H1 (cell line): ENCODE results near the gene DMBT1. TPM values are rescaled to one million over a fixed set of nuclear protein-coding genes. Genes with fewer than 3 reads are reported as not detected.

Experiments used
- CTCF ChIA-PET: fragments of 300-600 bp; sonication (Branson Sonifier 250); formaldehyde crosslinking; loops from one replicate; lab custom pipeline; 2021; ENCODE audit not compliant: partially characterized antibody; lab: Charles Lee
- POLR2A ChIA-PET: fragments of 300-600 bp; sonication (Branson Sonifier 250); formaldehyde crosslinking; loops from one replicate; lab custom pipeline; 2021; ENCODE audit warnings: inconsistent platforms; ENCODE audit not compliant: partially characterized antibody; lab: Charles Lee
- DNase-seq, 2 experiments: peaks; one replicate each; pipeline versions ENCODE4 v3.0.0 to v3.0.0-alpha.2; 2010 to 2022; ENCODE audit warnings: low spot score in 2 of 2, low read depth in 1 of 2, mixed read lengths in 1 of 2
- FAIRE-seq: peaks from 2 replicates; lab custom pipeline; 2011; peaks lifted over from hg19 to GRCh38; lab: Jason Lieb, UNC
- H2AFZ ChIP-seq: 2 replicates; pipeline ENCODE4 v1.8.1; 2012; ENCODE audit warnings: low read length, inconsistent platforms
- H2AK5ac ChIP-seq: 2 replicates; pipeline ENCODE4 v1.6.1; 2013; ENCODE audit warnings: low read depth, low read length
- H2BK120ac ChIP-seq: replicated peaks from 2 replicates; pipeline ENCODE3; 2013; ENCODE audit warnings: low read depth, low read length, inconsistent platforms
- H2BK12ac ChIP-seq: 2 replicates; pipeline ENCODE4 v1.6.1; 2013; ENCODE audit warnings: low read depth, low read length
- H2BK15ac ChIP-seq: 2 replicates; pipeline ENCODE4 v1.6.1; 2013; ENCODE audit warnings: low read length
- H2BK20ac ChIP-seq: 2 replicates; pipeline ENCODE4 v1.6.1; 2013; ENCODE audit warnings: low read length
- H2BK5ac ChIP-seq: 2 replicates; pipeline ENCODE4 v1.6.1; 2013; ENCODE audit warnings: low read depth, low read length
- H3K14ac ChIP-seq: 2 replicates; pipeline ENCODE4 v1.6.1; 2013; ENCODE audit warnings: inconsistent platforms; ENCODE audit not compliant: insufficient read length
- H3K18ac ChIP-seq: 2 replicates; pipeline ENCODE4 v1.6.1; 2013; ENCODE audit warnings: low read length; ENCODE audit errors: extremely low read depth
- H3K23ac ChIP-seq: 2 replicates; pipeline ENCODE4 v1.6.1; 2013; ENCODE audit warnings: inconsistent platforms; ENCODE audit not compliant: insufficient read length
- H3K23me2 ChIP-seq: 2 replicates; pipeline ENCODE4 v1.6.1; 2013; ENCODE audit warnings: low read depth, low read length
- H3K27ac ChIP-seq: 2 replicates; pipeline ENCODE4 v1.6.1; 2011; ENCODE audit warnings: low read depth, low read length, inconsistent platforms
- H3K27me3 ChIP-seq, 4 experiments: replicated peaks in 1 of 4; 1 replicate in 1 of 4; 2 replicates in 3 of 4; pipeline versions ENCODE4 v1.6.1 to v1.8.1; 2011 to 2013; ENCODE audit warnings: low read length in 3 of 4, mild to moderate bottlenecking in 3 of 4, inconsistent platforms in 2 of 4, mixed read lengths in 2 of 4, moderate library complexity in 1 of 4; ENCODE audit not compliant: control insufficient read depth in 3 of 4, insufficient read depth in 3 of 4; ENCODE audit errors: extremely low read depth in 1 of 4
- H3K36me3 ChIP-seq, 4 experiments: 2 replicates each; pipeline versions ENCODE4 v1.6.1 to v1.8.1; 2011 to 2013; ENCODE audit warnings: mild to moderate bottlenecking in 4 of 4, low read length in 3 of 4, moderate library complexity in 2 of 4, control low read depth in 1 of 4, inconsistent platforms in 1 of 4; ENCODE audit not compliant: insufficient read depth in 4 of 4, control insufficient read depth in 2 of 4
- H3K4ac ChIP-seq: replicated peaks from 2 replicates; pipeline ENCODE3; 2013; ENCODE audit warnings: low read length, low read depth, mixed read lengths, inconsistent platforms; ENCODE audit not compliant: insufficient read length
- H3K4me1 ChIP-seq, 4 experiments: replicated peaks in 1 of 4; 1 replicate in 1 of 4; 2 replicates in 3 of 4; pipeline versions ENCODE4 v1.6.1 to v1.8.1; 2011 to 2013; ENCODE audit warnings: low read length in 3 of 4, inconsistent platforms in 2 of 4, mixed read lengths in 1 of 4; ENCODE audit not compliant: insufficient read depth in 4 of 4, control insufficient read depth in 3 of 4
- H3K4me2 ChIP-seq, 2 experiments: 2 replicates each; pipeline versions ENCODE4 v1.6.1 to v1.8.1; 2011 to 2013; ENCODE audit warnings: low read depth in 2 of 2, low read length in 2 of 2, control low read depth in 1 of 2, inconsistent platforms in 1 of 2, mild to moderate bottlenecking in 1 of 2; ENCODE audit not compliant: insufficient read depth in 1 of 2
- H3K4me3 ChIP-seq, 4 experiments: fragments of 200-600, 300-600 bp in 1 of 4; sonication (generic), shearing (Covaris generic), sonication (Bioruptor Twin) in 1 of 4; 2 replicates each; pipeline versions ENCODE4 v1.5.1 to v1.8.1; 2011 to 2016; ENCODE audit warnings: low read length in 4 of 4, low read depth in 3 of 4, control low read depth in 2 of 4, inconsistent platforms in 2 of 4, mild to moderate bottlenecking in 2 of 4, mixed read lengths in 1 of 4, moderate library complexity in 1 of 4; ENCODE audit not compliant: insufficient read depth in 2 of 4; ENCODE audit errors: extremely low read depth in 1 of 4
- H3K56ac ChIP-seq: replicated peaks from 2 replicates; pipeline ENCODE3; 2013; ENCODE audit warnings: low read depth, mild to moderate bottlenecking, mixed read lengths, low read length, inconsistent platforms; ENCODE audit not compliant: insufficient read length
- H3K79me1 ChIP-seq: 2 replicates; pipeline ENCODE4 v1.6.1; 2013; ENCODE audit warnings: low read depth, low read length, control low read depth
- H3K79me2 ChIP-seq, 2 experiments: 2 replicates each; pipeline versions ENCODE4 v1.6.1 to v1.8.1; 2012 to 2013; ENCODE audit warnings: low read length in 2 of 2, mild to moderate bottlenecking in 2 of 2, inconsistent platforms in 1 of 2; ENCODE audit not compliant: insufficient read depth in 2 of 2, control insufficient read depth in 1 of 2
- H3K9ac ChIP-seq, 4 experiments: replicated peaks in 1 of 4; 1 replicate in 1 of 4; 2 replicates in 3 of 4; pipeline versions ENCODE4 v1.6.1 to v1.8.1; 2011 to 2013; ENCODE audit warnings: low read depth in 3 of 4, low read length in 3 of 4, control low read depth in 2 of 4, mild to moderate bottlenecking in 2 of 4, moderate library complexity in 2 of 4, inconsistent platforms in 1 of 4; ENCODE audit errors: extremely low read depth in 1 of 4
- H3K9me3 ChIP-seq, 2 experiments: 2 replicates each; pipeline versions ENCODE4 v1.6.1 to v1.8.1; 2012 to 2013; ENCODE audit warnings: mild to moderate bottlenecking in 2 of 2, moderate library complexity in 2 of 2, control low read depth in 1 of 2, inconsistent platforms in 1 of 2, low read depth in 1 of 2, low read length in 1 of 2, mixed read lengths in 1 of 2; ENCODE audit not compliant: insufficient read depth in 2 of 2
- H4K20me1 ChIP-seq, 2 experiments: replicated peaks in 1 of 2; 2 replicates each; pipeline versions ENCODE3 to v1.8.1; 2011 to 2013; ENCODE audit warnings: inconsistent platforms in 2 of 2, low read length in 2 of 2, mild to moderate bottlenecking in 1 of 2; ENCODE audit not compliant: insufficient read depth in 2 of 2, control insufficient read depth in 1 of 2
- H4K5ac ChIP-seq: 2 replicates; pipeline ENCODE4 v1.6.1; 2013; ENCODE audit warnings: low read length, low read depth, mixed read lengths, inconsistent platforms; ENCODE audit not compliant: insufficient read length
- H4K8ac ChIP-seq: 2 replicates; pipeline ENCODE4 v1.8.0; 2013; ENCODE audit warnings: mild to moderate bottlenecking, moderate library complexity, low read length, inconsistent platforms; ENCODE audit not compliant: insufficient read depth; ENCODE audit errors: extremely low read depth
- H4K91ac ChIP-seq: replicated peaks from 2 replicates; pipeline ENCODE3; 2013; ENCODE audit warnings: low read length, mixed read lengths, inconsistent platforms; ENCODE audit not compliant: insufficient read length
- HDAC6 ChIP-seq: IDR thresholded peaks from one replicate; pipeline ENCODE4 v1.7.1; 2012; ENCODE audit warnings: low read depth, mild to moderate bottlenecking, inconsistent platforms, low read length, moderate library complexity
- POLR2AphosphoS5 ChIP-seq: IDR thresholded peaks from 2 replicates; pipeline ENCODE4 v1.6.1; 2011; ENCODE audit warnings: low read depth, low read length
- RAD21 ChIP-seq, 2 experiments: IDR thresholded peaks in 1 of 2; conservative IDR thresholded peaks in 1 of 2; 2 replicates each; pipeline ENCODE4 v1.6.1; 2011; ENCODE audit warnings: low read depth in 2 of 2, low read length in 2 of 2, improper control_type of control experiment in 1 of 2, inconsistent platforms in 1 of 2, mild to moderate bottlenecking in 1 of 2, moderate library complexity in 1 of 2
- SIRT6 ChIP-seq: IDR thresholded peaks from one replicate; pipeline ENCODE4 v1.7.1; 2012; ENCODE audit warnings: low read length, inconsistent platforms
- TEAD4 ChIP-seq: IDR thresholded peaks from 2 replicates; pipeline ENCODE4 v1.6.1; 2012; ENCODE audit warnings: low read depth, low read length, inconsistent platforms, mixed read lengths
- WGBS, 2 experiments: shearing (Covaris generic) in 1 of 2; methylation state at CpG; one replicate each; pipeline versions ENCODE4 v1.1.6 to v1.1.7; 2013 to 2015; ENCODE audit warnings: low lambda C conversion rate in 2 of 2, mixed read lengths in 2 of 2, inconsistent platforms in 1 of 2, low coverage in 1 of 2, missing lambda C conversion rate in 1 of 2; ENCODE audit not compliant: insufficient replicate concordance in 2 of 2, insufficient coverage in 1 of 2, insufficient read length in 1 of 2; ENCODE audit errors: extremely low coverage in 1 of 2, missing lambda C conversion rate in 1 of 2; 5-methylcytosine and 5-hydroxymethylcytosine counted together
- polyA plus RNA-seq, 7 experiments: library from polyadenylated mRNA; depleted of rRNA in 3 of 7; stranded (reverse) in 5 of 7; unstranded in 2 of 7; fragments of >200 nt in 5 of 7; fragments of 200-250 nt in 2 of 7; gene quantifications; 1 replicate in 5 of 7; 2 replicates in 1 of 7; 4 replicates in 1 of 7; pipeline versions ENCODE4 v1.2.1 to v1.2.3, GENCODE V29; 2011 to 2013; ENCODE audit warnings: missing spikeins in 2 of 7, mixed read lengths in 2 of 7
- total RNA-seq: library from RNA; stranded (reverse); fragmentation: NEBNext Ultra II Directional; extraction: Animal tissue kit (Norgen Biotek cat#: 25700); gene quantifications from 2 replicates; pipeline ENCODE4 v1.2.1, GENCODE V29; 2021
- TF ChIP-seq, protein P1 (sequence below): IDR thresholded peaks from 2 replicates; pipeline ENCODE4 v1.6.1; 2011; ENCODE audit warnings: low read depth, mild to moderate bottlenecking, low read length; ENCODE audit not compliant: insufficient read depth
- TF ChIP-seq, protein P2 (sequence below), 3 experiments: IDR thresholded peaks; 1 replicate in 2 of 3; 2 replicates in 1 of 3; pipeline versions ENCODE4 v1.5.1 to v1.6.1; 2011; ENCODE audit warnings: low read length in 3 of 3, mild to moderate bottlenecking in 3 of 3, inconsistent platforms in 2 of 3, low read depth in 1 of 3, moderate library complexity in 1 of 3; ENCODE audit not compliant: insufficient read depth in 1 of 3; ENCODE audit errors: control extremely low read depth in 1 of 3

Gene DMBT1
- total and polyA plus RNA-seq, 2 of the 8 experiments (the other 6 are each of a cell fraction or from before 2014, with no cell fraction given) = 0.03 TPM; not detected in 1

- Histone ChIP-seq H2BK5ac (no peak overlapping the region), H3K36me3 (no peaks in the 10 kb centered on the region), H4K5ac (no peak overlapping the region), H2BK15ac (no peak overlapping the region), H3K18ac (no peak overlapping the region), H3K9ac (no peak overlapping the region), H3K4me2 (no peak overlapping the region), H4K91ac (no peak overlapping the region), H2BK12ac (no peak overlapping the region), H3K79me2 (no peaks in the 10 kb centered on the region), H4K20me1 (no peaks in the 10 kb centered on the region), H3K4ac (no peak overlapping the region), H2BK120ac (no peak overlapping the region), H4K8ac (no peak overlapping the region; the same call in 1 of the 2 replicates), H3K27me3 (no peaks in the 10 kb centered on the region), H3K23ac (no peak overlapping the region), H3K23me2 (no peaks in the 10 kb centered on the region), H2AK5ac (no peak overlapping the region), H3K56ac (no peak overlapping the region), H2AFZ (no peak overlapping the region), H2BK20ac (no peak overlapping the region), H3K4me3 (no peak overlapping the region), H3K79me1 (no peaks in the 10 kb centered on the region), H3K14ac (no peak overlapping the region), H3K4me1 (no peaks in the 10 kb centered on the region; a peak in 1 of 7 replicates), H3K9me3 (no peaks in the 10 kb centered on the region; a peak in 2 of 4 replicates), H3K27ac (no peak overlapping the region)
- WGBS, 2 experiments = 61% methylated on average over 5 of the region's 6 CpGs; no CpG with 5 or more reads in 1 of the 2 experiments
- ChIA-PET POLR2A (no interaction called here), CTCF (interaction anchor here (0.9 to 5.7 kb wide), 10 partner anchors 9 to 219 kb away, joined by 3 to 29 read pairs (median 4); no protein-coding TSS in a partner anchor)
- FAIRE-seq (no peak), DNase-seq (no peak)
- TF ChIP-seq, protein P1, sequence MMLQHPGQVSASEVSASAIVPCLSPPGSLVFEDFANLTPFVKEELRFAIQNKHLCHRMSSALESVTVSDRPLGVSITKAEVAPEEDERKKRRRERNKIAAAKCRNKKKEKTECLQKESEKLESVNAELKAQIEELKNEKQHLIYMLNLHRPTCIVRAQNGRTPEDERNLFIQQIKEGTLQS = no peak
- no peak for TF ChIP-seq TEAD4
- TF ChIP-seq RAD21 (IDR thresholded peaks at IDR 0.05 in 1 of 2, conservative IDR thresholded peaks at IDR 0.05 in 1 of 2; ENCODE audit: low read depth in 2 of 2, low read length in 2 of 2) = peak; percentile 57 to 61
- TF ChIP-seq SIRT6 = no peak
- no peak for TF ChIP-seq HDAC6
- TF ChIP-seq, protein P2, sequence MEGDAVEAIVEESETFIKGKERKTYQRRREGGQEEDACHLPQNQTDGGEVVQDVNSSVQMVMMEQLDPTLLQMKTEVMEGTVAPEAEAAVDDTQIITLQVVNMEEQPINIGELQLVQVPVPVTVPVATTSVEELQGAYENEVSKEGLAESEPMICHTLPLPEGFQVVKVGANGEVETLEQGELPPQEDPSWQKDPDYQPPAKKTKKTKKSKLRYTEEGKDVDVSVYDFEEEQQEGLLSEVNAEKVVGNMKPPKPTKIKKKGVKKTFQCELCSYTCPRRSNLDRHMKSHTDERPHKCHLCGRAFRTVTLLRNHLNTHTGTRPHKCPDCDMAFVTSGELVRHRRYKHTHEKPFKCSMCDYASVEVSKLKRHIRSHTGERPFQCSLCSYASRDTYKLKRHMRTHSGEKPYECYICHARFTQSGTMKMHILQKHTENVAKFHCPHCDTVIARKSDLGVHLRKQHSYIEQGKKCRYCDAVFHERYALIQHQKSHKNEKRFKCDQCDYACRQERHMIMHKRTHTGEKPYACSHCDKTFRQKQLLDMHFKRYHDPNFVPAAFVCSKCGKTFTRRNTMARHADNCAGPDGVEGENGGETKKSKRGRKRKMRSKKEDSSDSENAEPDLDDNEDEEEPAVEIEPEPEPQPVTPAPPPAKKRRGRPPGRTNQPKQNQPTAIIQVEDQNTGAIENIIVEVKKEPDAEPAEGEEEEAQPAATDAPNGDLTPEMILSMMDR (IDR thresholded peaks at IDR 0.05; ENCODE audit: control extremely low read depth in 1 of 3, insufficient read depth in 1 of 3, low read depth in 1 of 3, low read length in 3 of 3) = peak in 2 of 3 experiments; percentile 20 to 25; a peak in 2 of 4 replicates
- TF ChIP-seq POLR2AphosphoS5 = no peak
Measured at GRCh38 chr10:122525788-122526187, 34.8 kb upstream of the DMBT1 start.
